NCI-H226 (cell line): ENCODE data around the gene OXNAD1.

Source experiments
- DNase-seq: peaks from one replicate; pipeline ENCODE4 v3.0.0-alpha.2; 2015

OXNAD1 gene

GRCh38 chr3:16247282-16248061 lies 17.5 kb upstream of the OXNAD1 start:
- DNase-seq = peak; percentile 52

DNA sequence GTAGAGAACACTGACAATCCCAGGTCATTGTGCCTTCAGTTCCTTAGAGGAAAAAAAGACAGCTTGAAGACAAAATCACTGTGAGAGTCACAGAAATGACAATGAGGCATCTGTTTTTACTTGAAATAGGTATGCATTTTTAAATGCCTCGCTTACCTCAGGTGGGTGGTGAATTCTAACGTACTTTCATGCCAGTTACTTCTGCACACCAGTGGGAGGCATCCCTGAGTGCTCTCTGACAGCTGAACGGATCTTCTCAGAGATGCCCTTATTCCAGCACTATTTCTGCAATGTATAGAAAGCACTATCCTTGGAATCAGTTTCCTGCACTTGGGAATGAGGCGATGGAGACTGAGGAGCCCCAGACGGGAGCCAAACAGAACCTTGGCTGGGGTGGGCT lies 16.5 kb upstream of the OXNAD1 start:
- DNase-seq = no peak

DNA sequence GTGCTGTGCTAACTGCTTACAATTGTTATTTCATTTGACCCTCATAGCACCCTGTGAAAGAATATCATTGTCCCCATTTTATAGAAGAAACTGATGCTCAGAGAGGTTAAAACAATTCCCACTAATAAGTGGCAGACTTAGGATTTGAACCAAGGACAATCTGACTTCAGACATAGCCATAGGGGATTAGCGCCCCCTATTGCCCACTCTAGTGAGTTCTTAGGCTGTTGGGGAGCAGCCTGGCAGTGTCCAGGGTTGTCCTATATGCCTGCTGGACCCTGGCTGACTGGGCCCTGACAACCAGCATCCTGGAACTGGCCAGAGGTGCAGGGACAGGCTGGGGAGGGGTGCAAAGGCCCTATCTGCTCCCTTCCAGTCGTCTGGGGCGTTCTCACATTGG lies 15.7 kb upstream of the OXNAD1 start:
- no peak for DNase-seq

DNA sequence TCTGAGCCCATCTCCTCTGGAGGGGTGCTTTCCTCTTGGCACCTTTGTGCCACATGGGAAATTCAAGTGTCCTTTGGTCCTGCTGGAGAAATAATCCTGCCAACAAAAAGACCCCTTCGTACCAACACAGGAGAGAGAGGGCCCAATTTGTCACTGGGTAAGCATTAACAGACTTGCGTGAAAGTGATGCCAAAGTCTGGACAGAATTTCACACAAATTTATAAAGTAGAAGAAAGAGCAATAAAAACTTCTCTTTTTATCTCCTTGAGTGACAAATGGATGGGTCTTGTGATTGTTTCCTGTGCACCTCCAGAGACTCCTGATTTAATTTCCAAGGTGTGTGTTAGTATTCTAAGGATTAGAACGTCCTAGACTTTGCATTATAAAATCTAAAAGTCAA lies 15.1 kb upstream of the OXNAD1 start:
- DNase-seq = no peak

DNA sequence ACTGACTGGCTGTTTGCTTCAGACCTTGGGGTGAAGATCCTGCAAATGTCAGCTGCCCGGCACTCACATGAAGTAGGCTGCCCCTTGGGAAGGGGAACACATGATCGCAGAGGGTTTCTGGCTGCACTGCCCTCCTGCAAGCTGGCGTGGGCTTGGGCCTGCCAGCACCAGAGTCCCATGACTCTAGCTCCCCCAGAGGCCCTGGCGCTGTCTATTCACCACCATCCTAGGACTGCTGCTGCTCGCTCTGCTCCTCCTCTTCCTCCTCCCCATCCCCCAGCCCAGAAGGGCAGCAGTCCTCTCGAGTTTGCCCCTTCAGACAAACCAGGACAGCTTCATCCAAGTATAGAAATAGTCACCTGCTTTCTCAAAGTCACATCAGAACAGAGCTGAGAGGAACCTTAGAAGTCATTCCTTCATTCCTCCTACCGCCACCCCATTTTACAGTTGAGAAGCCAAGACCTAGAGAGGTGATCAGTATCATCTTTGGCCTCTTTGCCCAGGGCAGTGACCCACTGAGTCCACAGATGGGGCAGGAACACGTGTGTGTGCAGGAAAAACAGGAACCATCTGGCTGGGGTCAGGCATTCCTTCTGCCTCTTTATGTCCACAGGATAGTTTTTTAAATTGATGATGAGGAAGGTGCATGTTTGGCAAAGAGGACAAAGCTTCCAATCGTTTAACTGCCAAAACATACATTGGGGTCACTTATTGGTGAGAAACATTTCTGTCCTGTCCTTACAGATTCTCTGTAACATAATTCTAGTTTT lies 13.5 kb upstream of the OXNAD1 start:
- DNase-seq = no peak

GRCh38 chr3:16252243-16252978 lies 12.6 kb upstream of the OXNAD1 start:
- DNase-seq = no peak

DNA sequence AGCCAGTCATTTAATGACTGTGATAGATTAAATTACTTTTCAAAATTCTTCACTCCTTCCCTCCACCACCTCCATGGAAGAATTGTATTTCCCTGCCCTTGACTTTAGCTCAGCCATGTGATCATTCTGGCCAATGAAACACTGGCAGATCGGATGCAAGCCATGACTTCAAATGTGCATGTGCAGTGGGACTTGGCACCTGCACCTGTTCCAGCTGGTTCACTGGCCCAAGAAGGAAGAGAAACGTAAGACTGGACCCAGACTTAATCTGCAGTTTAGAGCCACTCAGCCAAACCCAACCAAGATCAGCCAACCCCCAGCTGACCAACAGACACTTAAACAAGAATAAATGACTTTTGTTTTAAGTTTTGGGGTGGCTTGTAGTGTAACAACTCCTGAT lies 12.0 kb upstream of the OXNAD1 start:
- no peak for DNase-seq

DNA sequence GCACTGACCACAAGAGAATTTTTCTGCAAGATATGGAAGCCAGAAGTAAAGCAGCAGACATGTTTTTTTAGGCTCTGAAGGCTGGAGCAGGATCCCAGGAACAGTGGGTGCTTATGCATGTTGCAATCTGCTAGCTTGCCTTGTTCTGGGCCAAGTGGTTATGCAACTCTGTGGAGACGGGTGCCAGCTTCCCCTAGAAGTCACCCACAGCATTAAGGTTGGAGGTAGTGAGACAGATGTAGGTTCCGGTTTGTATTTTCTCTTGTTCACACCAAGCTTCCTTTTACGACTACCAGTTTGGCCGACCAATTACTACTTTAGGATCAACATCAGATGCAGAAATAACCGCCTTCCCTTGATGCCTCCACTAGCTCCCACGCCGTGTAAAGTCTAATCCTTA lies 11.4 kb upstream of the OXNAD1 start:
- no peak for DNase-seq

DNA sequence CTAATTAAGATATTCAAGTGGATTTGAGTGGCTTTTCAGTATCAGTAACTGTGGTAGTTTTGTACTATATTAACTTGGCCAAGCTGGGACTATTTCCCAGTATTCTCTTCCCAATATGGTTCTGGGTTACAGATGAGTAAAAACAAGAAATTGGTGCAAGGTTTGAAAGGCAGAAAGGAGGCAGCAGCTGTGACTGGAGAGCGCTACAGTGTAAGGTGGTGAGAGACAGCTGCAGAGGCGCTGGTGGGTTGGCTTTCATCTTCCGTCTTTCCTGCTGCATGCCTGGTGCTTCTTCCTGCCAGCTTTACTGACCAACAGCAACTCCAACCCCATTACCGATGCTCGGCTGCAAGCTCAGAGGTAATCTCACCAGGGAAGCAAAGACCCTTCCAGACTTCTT lies 10.1 kb upstream of the OXNAD1 start:
- no peak for DNase-seq

- DNase-seq = no peak
These were observed 9.7 kb upstream of the OXNAD1 start for GRCh38 chr3:16255326-16255725.

DNA sequence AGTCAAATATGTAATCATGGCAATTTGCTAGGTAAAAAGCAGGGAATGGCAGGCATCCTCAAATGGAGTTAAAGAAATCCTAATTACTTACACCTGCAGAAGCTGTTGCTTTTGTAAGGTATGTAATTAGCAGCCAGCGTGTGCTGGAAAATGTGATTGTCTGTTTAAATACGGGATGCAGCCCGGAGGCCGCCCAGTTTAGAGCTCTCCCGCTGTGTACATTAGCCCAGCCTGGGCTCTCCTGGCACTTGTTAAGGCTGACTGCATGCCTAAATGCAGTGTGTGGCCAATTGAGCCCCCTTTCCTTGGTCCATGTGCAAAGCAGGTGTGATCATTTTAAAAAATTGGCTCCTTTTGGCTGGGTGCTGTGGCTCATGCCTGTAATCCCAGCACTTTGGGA lies 9.3 kb upstream of the OXNAD1 start:
- no peak for DNase-seq

GRCh38 chr3:16257309-16257708 lies 7.7 kb upstream of the OXNAD1 start:
- DNase-seq = no peak

GRCh38 chr3:16258177-16258576 lies 6.8 kb upstream of the OXNAD1 start:
- DNase-seq = no peak

- DNase-seq = no peak
These were observed 6.1 kb upstream of the OXNAD1 start for GRCh38 chr3:16258866-16259265.

DNA sequence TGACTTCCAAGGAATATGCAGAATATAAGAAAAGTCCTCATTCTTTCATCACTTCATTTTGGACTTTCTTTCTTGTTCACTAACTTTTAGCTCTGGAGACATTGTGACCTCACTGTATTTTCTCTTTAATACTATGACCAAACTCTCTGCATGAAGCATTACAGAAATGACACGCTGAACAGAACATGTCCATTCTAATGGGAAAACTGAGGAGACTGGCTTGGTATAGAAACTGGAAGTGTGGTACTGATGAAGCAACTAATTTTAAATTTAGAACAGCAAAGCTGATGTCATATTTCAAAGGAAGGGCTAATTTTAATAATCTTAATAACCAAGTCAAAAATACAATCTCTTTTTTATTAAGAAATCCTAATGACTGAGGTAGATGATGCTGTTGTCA lies 5.0 kb upstream of the OXNAD1 start:
- no peak for DNase-seq

DNA sequence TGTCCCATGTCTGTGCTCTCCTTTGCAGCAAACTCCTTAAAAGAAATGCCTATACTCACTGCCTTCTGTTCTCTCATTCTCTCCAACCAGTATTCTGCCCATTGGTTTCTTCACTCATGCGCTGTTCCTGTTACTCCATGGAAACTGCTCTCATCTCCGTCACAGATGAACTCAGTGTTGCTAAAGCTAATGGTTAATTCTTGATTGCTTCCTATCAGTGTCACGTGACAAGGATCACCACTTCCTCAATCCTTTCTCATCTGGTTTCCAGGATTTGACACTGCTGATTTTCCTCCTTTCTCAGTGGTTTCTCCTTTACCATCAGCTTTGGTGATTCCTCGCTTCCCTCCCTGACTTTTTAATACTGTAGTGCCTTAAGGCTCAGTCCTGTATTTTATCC lies 2.8 kb upstream of the OXNAD1 start:
- no peak for DNase-seq

- DNase-seq = peak; percentile 1
These were observed 771 bp upstream of the OXNAD1 start for GRCh38 chr3:16264174-16264707.

DNA sequence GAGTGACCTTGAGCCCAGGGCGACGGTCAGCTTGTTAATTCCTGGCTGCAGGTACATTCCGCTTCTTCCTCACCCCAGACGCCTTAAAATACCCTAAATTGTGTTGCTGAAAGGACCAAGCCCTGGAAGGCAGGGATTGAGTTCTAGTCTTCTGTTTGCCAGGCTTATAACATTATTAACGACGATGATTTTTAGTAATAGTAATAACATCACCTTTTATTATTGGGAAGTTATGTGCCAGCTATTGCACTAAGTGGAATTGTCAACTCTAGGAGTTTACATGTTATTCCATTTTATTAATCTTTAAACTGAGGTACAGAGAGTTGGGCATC lies 409 bp downstream of the OXNAD1 start:
- DNase-seq = no peak

GRCh38 chr3:16266714-16267113 lies 1.7 kb downstream of the OXNAD1 start:
- no peak for DNase-seq

- DNase-seq = no peak
These were observed 5.8 kb downstream of the OXNAD1 start for GRCh38 chr3:16270855-16271254.

DNA sequence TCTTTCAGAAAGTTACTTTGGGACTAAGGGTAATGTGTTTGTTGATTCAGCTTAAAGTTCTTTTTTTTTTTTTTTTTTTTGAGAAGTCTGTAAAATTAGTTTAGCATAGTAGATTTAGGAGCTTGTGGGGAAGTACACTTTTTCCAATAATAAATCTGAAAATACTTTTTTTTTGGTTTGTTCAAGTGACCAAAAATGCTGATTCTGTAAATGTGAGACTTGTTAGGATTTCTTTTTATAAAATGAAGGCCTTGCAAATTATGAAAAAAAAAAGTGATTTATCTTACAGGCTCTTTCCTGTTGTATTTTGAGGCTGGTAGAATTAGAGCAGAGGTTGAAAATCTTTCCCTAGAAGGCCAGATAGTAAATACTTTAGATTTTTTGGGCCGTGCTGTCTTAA lies 7.6 kb downstream of the OXNAD1 start:
- DNase-seq = no peak

GRCh38 chr3:16273867-16274266 lies 8.9 kb downstream of the OXNAD1 start:
- no peak for DNase-seq

GRCh38 chr3:16277471-16277870 lies 12.5 kb downstream of the OXNAD1 start:
- DNase-seq = no peak
